Measurements from ENCODE around the gene SMTN. TPM values are rescaled to one million over a fixed set of nuclear protein-coding genes. Genes with fewer than 3 reads are reported as not detected.
A peak's percentile ranks its signal among the peaks of the same experiment; 100 is the strongest.

Gene SMTN
- polyA plus RNA-seq, 1 of the 3 experiments (the other 2 are of a cell fraction): 30.4 TPM

DNA sequence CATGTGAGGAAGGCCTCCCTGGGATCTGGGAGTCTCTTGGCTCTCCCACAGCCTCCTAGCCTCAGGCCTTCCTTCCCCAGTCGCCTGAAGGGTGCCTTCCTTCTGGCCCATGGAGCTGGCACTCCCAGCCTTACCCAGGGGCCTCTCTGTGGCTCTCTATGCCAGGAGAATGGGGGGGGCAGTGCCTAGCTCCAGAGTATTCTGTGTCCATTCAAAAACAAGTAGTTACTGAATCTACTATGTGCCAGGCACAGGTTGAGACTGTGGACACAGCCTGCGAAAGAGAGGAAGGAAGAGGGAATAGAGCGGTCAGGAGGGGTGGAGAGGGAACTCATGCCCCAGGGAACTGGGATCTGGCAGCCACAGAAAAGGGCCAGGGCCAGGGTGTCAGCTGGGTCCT is 61.9 kb downstream of the SMTN start:
- H3K4me1 ChIP-seq (ENCODE audit: control insufficient read depth in 1 of 2, insufficient read depth in 2 of 2, low read depth in 1 of 2, low read length in 1 of 2): peaks cover 0 to 32% of the 10 kb centered on the region in 2 experiments; a peak in 2 of 4 replicates
- DNase-seq: peak; percentile 43
- no peaks in the 10 kb centered on the region for H3K9me2 ChIP-seq
- 0 out of 2 replicates have a peak, but pooled peaks cover 4% of the 10 kb centered on the region for H3K9me3 ChIP-seq
- H3F3A ChIP-seq (replicated peaks; ENCODE audit: insufficient read depth): no peaks in the 10 kb centered on the region
- H3K4me3 ChIP-seq (ENCODE audit: low read depth in 2 of 2, low read length in 1 of 2): no peak overlapping the region
- no peaks in the 10 kb centered on the region for H3K36me3 ChIP-seq (replicated peaks in 1 of 2; ENCODE audit: control insufficient read depth in 1 of 2, insufficient read depth in 2 of 2, low read length in 1 of 2)
- no peak overlapping the region for H2AFZ ChIP-seq (ENCODE audit: low read depth)
- POLR2A ChIA-PET: interaction anchor here (0.6 to 1.6 kb wide), 4 partner anchors 8 to 62 kb away, joined by 3 to 5 read pairs (median 3); partner anchors contain the start of genes INPP5J, SELENOM and SMTN
- H3K27me3 ChIP-seq (ENCODE audit: insufficient read depth): peaks cover 4% of the 10 kb centered on the region; the same call in 1 of the 2 replicates
- no peak overlapping the region for H3K9ac ChIP-seq
- no peaks in the 10 kb centered on the region for H3K79me2 ChIP-seq (ENCODE audit: insufficient read depth)
- H3K27ac ChIP-seq (ENCODE audit: low read depth in 2 of 2, low read length in 1 of 2): peak overlapping the region in 1 of 2 experiments; percentile 72; a peak in 2 of 4 replicates
- WGBS (ENCODE audit: low lambda C conversion rate): 54% methylated on average over 3 of the region's 3 CpGs
- H4K20me1 ChIP-seq (ENCODE audit: insufficient read depth): no peaks in the 10 kb centered on the region
- CTCF ChIA-PET: interaction anchor here (1.3 to 5.0 kb wide), 5 partner anchors 13 to 196 kb away, joined by 4 to 22 read pairs (median 5); partner anchors contain the start of gene SELENOM
- no peak overlapping the region for H3K4me2 ChIP-seq
- no peak for TF ChIP-seq POLR2AphosphoS5 (IDR thresholded peaks at IDR 0.05; ENCODE audit: low read depth, low read length)
- TF ChIP-seq RCOR1 (IDR thresholded peaks at IDR 0.05; ENCODE audit: low read length): no peak
- no peak for TF ChIP-seq CHD2 (IDR thresholded peaks at IDR 0.05; ENCODE audit: low read length, partially characterized antibody)
- TF ChIP-seq, protein P1, sequence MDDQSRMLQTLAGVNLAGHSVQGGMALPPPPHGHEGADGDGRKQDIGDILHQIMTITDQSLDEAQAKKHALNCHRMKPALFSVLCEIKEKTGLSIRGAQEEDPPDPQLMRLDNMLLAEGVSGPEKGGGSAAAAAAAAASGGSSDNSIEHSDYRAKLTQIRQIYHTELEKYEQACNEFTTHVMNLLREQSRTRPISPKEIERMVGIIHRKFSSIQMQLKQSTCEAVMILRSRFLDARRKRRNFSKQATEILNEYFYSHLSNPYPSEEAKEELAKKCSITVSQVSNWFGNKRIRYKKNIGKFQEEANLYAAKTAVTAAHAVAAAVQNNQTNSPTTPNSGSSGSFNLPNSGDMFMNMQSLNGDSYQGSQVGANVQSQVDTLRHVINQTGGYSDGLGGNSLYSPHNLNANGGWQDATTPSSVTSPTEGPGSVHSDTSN (IDR thresholded peaks at IDR 0.05): no peak
- TF ChIP-seq, protein P2, sequence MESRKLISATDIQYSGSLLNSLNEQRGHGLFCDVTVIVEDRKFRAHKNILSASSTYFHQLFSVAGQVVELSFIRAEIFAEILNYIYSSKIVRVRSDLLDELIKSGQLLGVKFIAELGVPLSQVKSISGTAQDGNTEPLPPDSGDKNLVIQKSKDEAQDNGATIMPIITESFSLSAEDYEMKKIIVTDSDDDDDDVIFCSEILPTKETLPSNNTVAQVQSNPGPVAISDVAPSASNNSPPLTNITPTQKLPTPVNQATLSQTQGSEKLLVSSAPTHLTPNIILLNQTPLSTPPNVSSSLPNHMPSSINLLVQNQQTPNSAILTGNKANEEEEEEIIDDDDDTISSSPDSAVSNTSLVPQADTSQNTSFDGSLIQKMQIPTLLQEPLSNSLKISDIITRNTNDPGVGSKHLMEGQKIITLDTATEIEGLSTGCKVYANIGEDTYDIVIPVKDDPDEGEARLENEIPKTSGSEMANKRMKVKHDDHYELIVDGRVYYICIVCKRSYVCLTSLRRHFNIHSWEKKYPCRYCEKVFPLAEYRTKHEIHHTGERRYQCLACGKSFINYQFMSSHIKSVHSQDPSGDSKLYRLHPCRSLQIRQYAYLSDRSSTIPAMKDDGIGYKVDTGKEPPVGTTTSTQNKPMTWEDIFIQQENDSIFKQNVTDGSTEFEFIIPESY (IDR thresholded peaks at IDR 0.05; ENCODE audit: borderline replicate concordance, low read depth): no peak
- no peak for TF ChIP-seq MAX (IDR thresholded peaks at IDR 0.05; ENCODE audit: low read depth)
- no peak for TF ChIP-seq IRF3 (IDR thresholded peaks at IDR 0.05; ENCODE audit: low read depth, low read length)
- no peak for TF ChIP-seq MXI1 (IDR thresholded peaks at IDR 0.05; ENCODE audit: low read depth, low read length)
- TF ChIP-seq REST (IDR thresholded peaks at IDR 0.05; ENCODE audit: low read depth, low read length): no peak

All from SK-N-SH (cell line).